Measurements from ENCODE around the gene SMPD4. TPM values are rescaled to one million over a fixed set of nuclear protein-coding genes. Genes with fewer than 3 reads are reported as not detected.
"Not testable (repeated sequence)": the region's sequence is repeated elsewhere in the genome, so short reads cannot be mapped to it uniquely, and the experiment has no call there.

SMPD4 gene
- polyA plus RNA-seq, 2 of the 4 experiments (the other 2 are of a cell fraction): 43.3 to 53.3 TPM

GRCh38 chr2:130169896-130170295 lies 11.5 kb downstream of the SMPD4 start:
- FAIRE-seq (no peak), ATAC-seq (no peak), DNase-seq (ENCODE audit: low read depth in 1 of 2, low spot score in 1 of 2) (no peak)
- no peak overlapping the region for H3K4me3 ChIP-seq
- POLR2A ChIA-PET: no interaction called here
- no peaks in the 10 kb centered on the region for H3K9me3 ChIP-seq
- TF ChIP-seq E2F6 (IDR thresholded peaks at IDR 0.05; ENCODE audit: borderline replicate concordance, low read depth): no peak
- H3K4me2 ChIP-seq: no peak overlapping the region
- no peaks in the 10 kb centered on the region for H3K4me1 ChIP-seq
- whole genome bisulfite sequencing (ENCODE audit: missing lambda C conversion rate): 94% methylated on average over 7 of the region's 7 CpGs
- CTCF ChIA-PET: interaction anchor here (1.3 kb wide), 1 partner anchor 162 kb away, joined by 3 read pairs; no protein-coding TSS in a partner anchor
- no peak overlapping the region for H3K27ac ChIP-seq

- WGBS (ENCODE audit: missing lambda C conversion rate): 95% methylated on average over 3 of the region's 3 CpGs
- DNase-seq (ENCODE audit: low read depth in 1 of 2, low spot score in 1 of 2); H3K4me1 ChIP-seq; H3K27ac ChIP-seq; CTCF ChIA-PET; H3K4me2 ChIP-seq; ATAC-seq; FAIRE-seq; H3K4me3 ChIP-seq; H3K9me3 ChIP-seq: not testable (repeated sequence)
- POLR2A ChIA-PET: interaction anchor here (0.8 kb wide), 1 partner anchor 163 kb away, joined by 9 read pairs; no protein-coding TSS in a partner anchor
Measured at GRCh38 chr2:130169163-130169562, 12.2 kb downstream of the SMPD4 start.

DNA sequence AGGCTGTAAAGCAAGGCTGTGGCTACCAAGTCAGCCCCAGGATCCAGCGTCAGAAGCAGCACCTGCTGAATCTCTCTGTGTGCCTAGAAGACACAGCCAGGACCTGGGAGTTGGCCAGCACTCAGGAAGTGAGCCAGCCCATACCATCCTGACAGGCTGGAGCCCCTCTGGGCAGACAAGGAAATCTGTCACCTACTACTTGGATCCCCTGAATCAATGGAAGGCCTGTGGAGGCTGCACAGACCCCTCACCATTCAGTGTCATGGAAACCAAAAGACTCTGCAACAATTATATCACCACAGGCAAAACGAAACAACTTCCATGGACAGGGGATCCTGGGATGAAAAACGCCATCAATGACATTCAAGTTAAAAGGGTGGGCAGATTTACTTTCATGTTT lies 14.8 kb downstream of the SMPD4 start:
- 89% methylated on average over 3 of the region's 3 CpGs for WGBS (ENCODE audit: missing lambda C conversion rate)
- H3K9me3 ChIP-seq; H3K4me2 ChIP-seq; POLR2A ChIA-PET; H3K27ac ChIP-seq; ATAC-seq; H3K4me1 ChIP-seq; DNase-seq (ENCODE audit: low read depth in 1 of 2, low spot score in 1 of 2); H3K4me3 ChIP-seq; FAIRE-seq: not testable (repeated sequence)
- CTCF ChIA-PET: interaction anchor here (1.0 to 1.6 kb wide), 2 partner anchors 15 to 166 kb away, joined by 3 to 4 read pairs; partner anchors contain the start of gene SMPD4

GRCh38 chr2:130165293-130166016 lies 15.9 kb downstream of the SMPD4 start:
- CTCF ChIA-PET: interaction anchor here (0.8 kb wide), 1 partner anchor 167 kb away, joined by 3 read pairs; no protein-coding TSS in a partner anchor
- ATAC-seq: no peak
- Histone ChIP-seq H3K27ac (no peak overlapping the region), H3K9me3 (no peaks in the 10 kb centered on the region), H3K4me3 (no peak overlapping the region), H3K4me1 (no peaks in the 10 kb centered on the region), H3K4me2 (no peak overlapping the region)
- DNase-seq (ENCODE audit: low read depth in 1 of 2, low spot score in 1 of 2): no peak
- TF ChIP-seq BCL3 (IDR thresholded peaks at IDR 0.05) (no peak), SMC3 (IDR thresholded peaks at IDR 0.05) (no peak), JUN (IDR thresholded peaks at IDR 0.05) (no peak), ZFP36 (IDR thresholded peaks at IDR 0.05; ENCODE audit: borderline replicate concordance, partially characterized antibody) (no peak), KDM1A (IDR thresholded peaks at IDR 0.05; ENCODE audit: low read depth) (no peak), ATOH8 (CRISPR knock-in tag; IDR thresholded peaks at IDR 0.05; ENCODE audit: low read depth) (no peak), MAX (IDR thresholded peaks at IDR 0.05) (no peak), MYC (IDR thresholded peaks at IDR 0.05; ENCODE audit: borderline replicate concordance, low read length) (no peak), MAZ (IDR thresholded peaks at IDR 0.05; ENCODE audit: borderline replicate concordance, low read depth, low read length) (no peak), JUNB (IDR thresholded peaks at IDR 0.05) (no peak), ZC3H11A (IDR thresholded peaks at IDR 0.05) (no peak)
- TF ChIP-seq, protein P1, sequence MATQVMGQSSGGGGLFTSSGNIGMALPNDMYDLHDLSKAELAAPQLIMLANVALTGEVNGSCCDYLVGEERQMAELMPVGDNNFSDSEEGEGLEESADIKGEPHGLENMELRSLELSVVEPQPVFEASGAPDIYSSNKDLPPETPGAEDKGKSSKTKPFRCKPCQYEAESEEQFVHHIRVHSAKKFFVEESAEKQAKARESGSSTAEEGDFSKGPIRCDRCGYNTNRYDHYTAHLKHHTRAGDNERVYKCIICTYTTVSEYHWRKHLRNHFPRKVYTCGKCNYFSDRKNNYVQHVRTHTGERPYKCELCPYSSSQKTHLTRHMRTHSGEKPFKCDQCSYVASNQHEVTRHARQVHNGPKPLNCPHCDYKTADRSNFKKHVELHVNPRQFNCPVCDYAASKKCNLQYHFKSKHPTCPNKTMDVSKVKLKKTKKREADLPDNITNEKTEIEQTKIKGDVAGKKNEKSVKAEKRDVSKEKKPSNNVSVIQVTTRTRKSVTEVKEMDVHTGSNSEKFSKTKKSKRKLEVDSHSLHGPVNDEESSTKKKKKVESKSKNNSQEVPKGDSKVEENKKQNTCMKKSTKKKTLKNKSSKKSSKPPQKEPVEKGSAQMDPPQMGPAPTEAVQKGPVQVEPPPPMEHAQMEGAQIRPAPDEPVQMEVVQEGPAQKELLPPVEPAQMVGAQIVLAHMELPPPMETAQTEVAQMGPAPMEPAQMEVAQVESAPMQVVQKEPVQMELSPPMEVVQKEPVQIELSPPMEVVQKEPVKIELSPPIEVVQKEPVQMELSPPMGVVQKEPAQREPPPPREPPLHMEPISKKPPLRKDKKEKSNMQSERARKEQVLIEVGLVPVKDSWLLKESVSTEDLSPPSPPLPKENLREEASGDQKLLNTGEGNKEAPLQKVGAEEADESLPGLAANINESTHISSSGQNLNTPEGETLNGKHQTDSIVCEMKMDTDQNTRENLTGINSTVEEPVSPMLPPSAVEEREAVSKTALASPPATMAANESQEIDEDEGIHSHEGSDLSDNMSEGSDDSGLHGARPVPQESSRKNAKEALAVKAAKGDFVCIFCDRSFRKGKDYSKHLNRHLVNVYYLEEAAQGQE (IDR thresholded peaks at IDR 0.05): no peak
- FAIRE-seq: no peak
- POLR2A ChIA-PET: interaction anchor here (0.7 kb wide), 1 partner anchor 16 kb away, joined by 5 read pairs; the partner anchor contains the start of gene SMPD4
- 95% methylated on average over 8 of the region's 8 CpGs for WGBS (ENCODE audit: missing lambda C conversion rate)
